Astrocyte (in vitro differentiated cells and primary cell): ENCODE results near the gene CR1L. TPM values are rescaled to one million over a fixed set of nuclear protein-coding genes. Genes with fewer than 3 reads are reported as not detected.

Experiments
- DNase-seq: peaks from one replicate; pipeline ENCODE4 v3.0.0-alpha.2; 2010; ENCODE audit warnings: low read depth
- FAIRE-seq: peaks from 2 replicates; lab custom pipeline; 2011; peaks lifted over from hg19 to GRCh38; lab: Jason Lieb, UNC
- H2AFZ ChIP-seq: 2 replicates; pipeline ENCODE4 v1.6.0; 2012; ENCODE audit warnings: low read depth, low read length, inconsistent platforms
- H3K27ac ChIP-seq: 2 replicates; pipeline ENCODE4 v1.5.1; 2011; ENCODE audit warnings: low read depth, low read length, inconsistent platforms
- H3K27me3 ChIP-seq: 2 replicates; pipeline ENCODE4 v1.6.0; 2011; ENCODE audit warnings: low read length, inconsistent platforms; ENCODE audit not compliant: insufficient read depth
- H3K36me3 ChIP-seq: 2 replicates; pipeline ENCODE4 v1.5.1; 2011; ENCODE audit warnings: low read length, inconsistent platforms; ENCODE audit not compliant: insufficient read depth
- H3K4me1 ChIP-seq: 2 replicates; pipeline ENCODE4 v1.5.1; 2011; ENCODE audit warnings: low read length, inconsistent platforms; ENCODE audit not compliant: insufficient read depth
- H3K4me2 ChIP-seq: 2 replicates; pipeline ENCODE4 v1.6.0; 2012; ENCODE audit warnings: low read length, inconsistent platforms
- H3K4me3 ChIP-seq: 2 replicates; pipeline ENCODE4 v1.5.1; 2011; ENCODE audit warnings: low read depth, mild to moderate bottlenecking, low read length, inconsistent platforms; ENCODE audit not compliant: insufficient read depth
- H3K79me2 ChIP-seq: 2 replicates; pipeline ENCODE4 v1.6.0; 2012; ENCODE audit warnings: mild to moderate bottlenecking, low read length, inconsistent platforms; ENCODE audit not compliant: insufficient read depth
- H3K9ac ChIP-seq: 2 replicates; pipeline ENCODE4 v1.6.0; 2012; ENCODE audit warnings: mild to moderate bottlenecking, low read length, inconsistent platforms
- H3K9me3 ChIP-seq: 2 replicates; pipeline ENCODE4 v1.5.1; 2012; ENCODE audit warnings: low read depth, mild to moderate bottlenecking, low read length, inconsistent platforms; ENCODE audit not compliant: insufficient read depth
- H4K20me1 ChIP-seq: 2 replicates; pipeline ENCODE4 v1.6.0; 2012; ENCODE audit warnings: low read length, inconsistent platforms; ENCODE audit not compliant: insufficient read depth
- H3K27ac Mint-ChIP-seq: one replicate; pipeline ENCODE4 v1.8.0; 2021; ENCODE audit warnings: mild to moderate bottlenecking, mixed read lengths; ENCODE audit not compliant: unreplicated experiment
- H3K27me3 Mint-ChIP-seq: one replicate; pipeline ENCODE4 v1.8.0; 2021; ENCODE audit warnings: low read depth, mixed read lengths; ENCODE audit not compliant: unreplicated experiment
- H3K36me3 Mint-ChIP-seq: one replicate; pipeline ENCODE4 v1.8.0; 2021; ENCODE audit warnings: low read depth, mixed read lengths; ENCODE audit not compliant: unreplicated experiment
- H3K4me1 Mint-ChIP-seq: one replicate; pipeline ENCODE4 v1.8.0; 2021; ENCODE audit warnings: low read depth, mixed read lengths; ENCODE audit not compliant: unreplicated experiment
- H3K4me3 Mint-ChIP-seq: one replicate; pipeline ENCODE4 v1.8.0; 2021; ENCODE audit warnings: mild to moderate bottlenecking, moderate library complexity, mixed read lengths; ENCODE audit not compliant: unreplicated experiment
- H3K9me3 Mint-ChIP-seq: one replicate; pipeline ENCODE4 v1.8.0; 2021; ENCODE audit warnings: mild to moderate bottlenecking, mixed read lengths; ENCODE audit not compliant: unreplicated experiment
- EZH2 ChIP-seq: IDR thresholded peaks from 2 replicates; pipeline ENCODE4 v1.6.1; 2012; ENCODE audit warnings: mild to moderate bottlenecking, low read length, inconsistent platforms; ENCODE audit not compliant: insufficient read depth
- total RNA-seq: library from RNA; stranded (reverse); gene quantifications from 2 replicates; pipeline ENCODE4 v1.2.1, GENCODE V29; 2021
- TF ChIP-seq, protein P1 (sequence below): IDR thresholded peaks from 2 replicates; pipeline ENCODE4 v1.5.1; 2011; ENCODE audit warnings: low read depth, mild to moderate bottlenecking, inconsistent platforms, low read length, moderate library complexity; ENCODE audit not compliant: insufficient read depth

The CR1L gene
- total RNA-seq, 1 donor from 2014 or later = not detected

DNA sequence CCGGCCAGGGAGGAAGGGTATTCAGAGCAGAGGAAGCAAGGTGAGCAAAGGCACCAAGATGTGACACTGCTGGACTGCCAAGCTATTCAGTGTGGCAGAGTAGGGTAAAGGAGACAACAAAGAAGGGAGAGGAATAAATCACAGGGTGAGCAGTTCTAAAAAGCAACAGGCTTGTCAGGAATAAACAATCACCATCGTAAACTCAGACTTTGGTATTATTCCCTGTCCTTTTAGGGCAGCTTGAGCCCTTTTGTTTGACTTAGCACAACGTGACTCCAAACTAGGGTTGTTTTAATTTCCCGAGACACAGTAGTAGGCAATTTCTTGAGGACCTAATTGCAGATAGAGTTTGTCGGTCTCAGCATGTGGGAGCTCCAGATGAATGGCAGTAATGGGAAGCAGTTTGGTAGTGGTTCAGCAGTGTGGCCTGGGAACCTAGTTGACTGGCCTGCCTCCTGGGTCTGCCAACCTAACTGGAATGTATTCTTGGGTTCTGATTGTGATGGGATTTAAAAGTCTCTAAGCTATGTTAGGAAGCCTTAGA, 4.3 kb downstream of the CR1L start:
- peaks cover 25% of the 10 kb centered on the region for H3K27me3 Mint-ChIP-seq
- no peak overlapping the region for H3K27ac Mint-ChIP-seq
- H3K36me3 Mint-ChIP-seq = no peaks in the 10 kb centered on the region
- Histone ChIP-seq H3K4me3 (no peak overlapping the region), H3K9me3 (no peaks in the 10 kb centered on the region), H3K4me2 (no peak overlapping the region), H3K4me1 (peaks cover 10% of the 10 kb centered on the region), H3K27me3 (peaks cover 15% of the 10 kb centered on the region), H4K20me1 (no peaks in the 10 kb centered on the region), H2AFZ (no peak overlapping the region), H3K36me3 (no peaks in the 10 kb centered on the region), H3K79me2 (no peaks in the 10 kb centered on the region), H3K27ac (no peak overlapping the region), H3K9ac (no peak overlapping the region)
- no peak overlapping the region for H3K4me3 Mint-ChIP-seq
- H3K9me3 Mint-ChIP-seq = peaks cover 3% of the 10 kb centered on the region
- DNase-seq = no peak
- no peaks in the 10 kb centered on the region for H3K4me1 Mint-ChIP-seq
- no peak for FAIRE-seq
- TF ChIP-seq EZH2 = no peak
- TF ChIP-seq, protein P1, sequence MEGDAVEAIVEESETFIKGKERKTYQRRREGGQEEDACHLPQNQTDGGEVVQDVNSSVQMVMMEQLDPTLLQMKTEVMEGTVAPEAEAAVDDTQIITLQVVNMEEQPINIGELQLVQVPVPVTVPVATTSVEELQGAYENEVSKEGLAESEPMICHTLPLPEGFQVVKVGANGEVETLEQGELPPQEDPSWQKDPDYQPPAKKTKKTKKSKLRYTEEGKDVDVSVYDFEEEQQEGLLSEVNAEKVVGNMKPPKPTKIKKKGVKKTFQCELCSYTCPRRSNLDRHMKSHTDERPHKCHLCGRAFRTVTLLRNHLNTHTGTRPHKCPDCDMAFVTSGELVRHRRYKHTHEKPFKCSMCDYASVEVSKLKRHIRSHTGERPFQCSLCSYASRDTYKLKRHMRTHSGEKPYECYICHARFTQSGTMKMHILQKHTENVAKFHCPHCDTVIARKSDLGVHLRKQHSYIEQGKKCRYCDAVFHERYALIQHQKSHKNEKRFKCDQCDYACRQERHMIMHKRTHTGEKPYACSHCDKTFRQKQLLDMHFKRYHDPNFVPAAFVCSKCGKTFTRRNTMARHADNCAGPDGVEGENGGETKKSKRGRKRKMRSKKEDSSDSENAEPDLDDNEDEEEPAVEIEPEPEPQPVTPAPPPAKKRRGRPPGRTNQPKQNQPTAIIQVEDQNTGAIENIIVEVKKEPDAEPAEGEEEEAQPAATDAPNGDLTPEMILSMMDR = no peak

GRCh38 chr1:207649865-207650580, 5.1 kb downstream of the CR1L start:
- Histone ChIP-seq H3K4me1 (peaks cover 3% of the 10 kb centered on the region), H3K4me3 (no peak overlapping the region), H2AFZ (no peak overlapping the region), H4K20me1 (no peaks in the 10 kb centered on the region), H3K9me3 (no peaks in the 10 kb centered on the region), H3K36me3 (no peaks in the 10 kb centered on the region), H3K4me2 (no peak overlapping the region), H3K79me2 (no peaks in the 10 kb centered on the region), H3K9ac (no peak overlapping the region), H3K27ac (no peak overlapping the region), H3K27me3 (peaks cover 12% of the 10 kb centered on the region)
- Mint-ChIP-seq H3K4me1 (no peaks in the 10 kb centered on the region), H3K27me3 (peaks cover 22% of the 10 kb centered on the region), H3K9me3 (peaks cover 3% of the 10 kb centered on the region), H3K36me3 (no peaks in the 10 kb centered on the region), H3K4me3 (no peak overlapping the region), H3K27ac (no peak overlapping the region)
- FAIRE-seq = no peak
- TF ChIP-seq EZH2 = no peak
- TF ChIP-seq, protein P1 = no peak
- no peak for DNase-seq

DNA sequence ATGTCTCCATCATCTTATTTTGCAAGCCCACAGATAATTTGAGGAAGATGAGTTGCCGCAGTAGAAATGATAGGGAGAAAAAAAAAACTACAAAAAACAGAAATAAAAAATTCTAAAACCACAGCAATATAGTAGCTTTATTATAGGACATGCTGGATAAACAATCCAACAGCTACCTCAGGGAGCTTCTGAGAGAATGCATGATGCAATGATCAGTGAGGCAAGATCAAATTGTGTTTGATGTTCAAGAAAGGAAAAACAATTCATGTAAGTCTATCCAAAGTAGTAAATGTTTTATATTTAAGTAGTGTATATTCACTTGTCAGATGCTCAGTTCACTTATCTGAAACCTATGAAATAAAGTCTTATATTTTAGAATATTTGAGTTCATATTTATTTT, 6.7 kb downstream of the CR1L start:
- peaks cover 3% of the 10 kb centered on the region for H3K9me3 Mint-ChIP-seq

More for the DNA sequence above, 6.7 kb downstream of the CR1L start:
- Mint-ChIP-seq H3K27ac (no peak overlapping the region), H3K27me3 (peaks cover 16% of the 10 kb centered on the region), H3K36me3 (no peaks in the 10 kb centered on the region), H3K4me1 (no peaks in the 10 kb centered on the region), H3K4me3 (no peak overlapping the region)
- H3K9me3 ChIP-seq = no peaks in the 10 kb centered on the region
- TF ChIP-seq, protein P1 = no peak
- no peak for FAIRE-seq
- H3K9ac ChIP-seq = no peak overlapping the region
- H2AFZ ChIP-seq = no peak overlapping the region
- DNase-seq = no peak
- H3K27me3 ChIP-seq = peaks cover 12% of the 10 kb centered on the region
- H3K79me2 ChIP-seq = no peaks in the 10 kb centered on the region
- H3K27ac ChIP-seq = no peak overlapping the region
- H4K20me1 ChIP-seq = no peaks in the 10 kb centered on the region
- no peak overlapping the region for H3K4me3 ChIP-seq
- H3K36me3 ChIP-seq = no peaks in the 10 kb centered on the region
- no peak overlapping the region for H3K4me2 ChIP-seq
- no peaks in the 10 kb centered on the region for H3K4me1 ChIP-seq
